ENCODE results near the gene GUCY2D. TPM values are rescaled to one million over a fixed set of nuclear protein-coding genes. Genes with fewer than 3 reads are reported as not detected.

GUCY2D gene
- total RNA-seq, 2 experiments from 2014 or later: not detected

- Histone ChIP-seq H2AFZ (ENCODE audit: low read length) (no peak overlapping the region), H3K9me2 (ENCODE audit: insufficient read depth, low read length) (no peaks in the 10 kb centered on the region), H3K4me1 (ENCODE audit: insufficient read depth, low read length, poor library complexity, severe bottlenecking) (no peaks in the 10 kb centered on the region), H3K79me2 (ENCODE audit: insufficient read depth, low read depth, low read length) (no peaks in the 10 kb centered on the region), H3K36me3 (ENCODE audit: insufficient read depth, low read length) (no peaks in the 10 kb centered on the region), H3K4me2 (ENCODE audit: low read length) (no peak overlapping the region), H4K20me1 (ENCODE audit: insufficient read depth, low read length) (no peaks in the 10 kb centered on the region), H3K27ac (ENCODE audit: low read depth, low read length, poor library complexity, severe bottlenecking) (no peak overlapping the region), H3K4me3 (ENCODE audit: low read depth, low read length, poor library complexity, severe bottlenecking) (no peak overlapping the region), H3K9me3 (ENCODE audit: low read length) (no peaks in the 10 kb centered on the region)
- DNase-seq (ENCODE audit: low spot score): no peak
- no TSS peak for BruUV-seq (replicated peaks)
- POLR2A ChIA-PET: no interaction called here
- TF ChIP-seq EZH2phosphoT487 (IDR thresholded peaks at IDR 0.05; ENCODE audit: borderline replicate concordance, low read depth, low read length): no peak
- TF ChIP-seq CTCF (conservative IDR thresholded peaks at IDR 0.05; ENCODE audit: low read length): no peak
- intact Hi-C loops (cut with micrococcal nuclease; ENCODE audit: unreplicated experiment): no loop called here
- CTCF ChIA-PET (ENCODE audit: unreplicated experiment): no interaction called here
Measured at GRCh38 chr17:7961421-7961820, 41.0 kb upstream of the GUCY2D start.

- no TSS peak for BruUV-seq (replicated peaks)
- Histone ChIP-seq H3K27ac (ENCODE audit: low read depth, low read length, poor library complexity, severe bottlenecking) (no peak overlapping the region), H4K20me1 (ENCODE audit: insufficient read depth, low read length) (no peaks in the 10 kb centered on the region), H2AFZ (ENCODE audit: low read length) (no peak overlapping the region), H3K4me3 (ENCODE audit: low read depth, low read length, poor library complexity, severe bottlenecking) (no peak overlapping the region), H3K79me2 (ENCODE audit: insufficient read depth, low read depth, low read length) (no peaks in the 10 kb centered on the region), H3K9me3 (ENCODE audit: low read length) (no peaks in the 10 kb centered on the region), H3K4me1 (ENCODE audit: insufficient read depth, low read length, poor library complexity, severe bottlenecking) (no peaks in the 10 kb centered on the region), H3K9me2 (ENCODE audit: insufficient read depth, low read length) (no peaks in the 10 kb centered on the region), H3K4me2 (ENCODE audit: low read length) (no peak overlapping the region), H3K36me3 (ENCODE audit: insufficient read depth, low read length) (no peaks in the 10 kb centered on the region)
- intact Hi-C loops (cut with micrococcal nuclease; ENCODE audit: unreplicated experiment): no loop called here
- TF ChIP-seq CTCF (conservative IDR thresholded peaks at IDR 0.05; ENCODE audit: low read length) (no peak), EZH2phosphoT487 (IDR thresholded peaks at IDR 0.05; ENCODE audit: borderline replicate concordance, low read depth, low read length) (no peak)
- DNase-seq (ENCODE audit: low spot score): no peak
- CTCF ChIA-PET (ENCODE audit: unreplicated experiment): no interaction called here
- POLR2A ChIA-PET: no interaction called here
Measured at GRCh38 chr17:7967751-7968150, 34.7 kb upstream of the GUCY2D start.

- CTCF ChIA-PET (ENCODE audit: unreplicated experiment): no interaction called here
- H3K4me2 ChIP-seq (ENCODE audit: low read length): no peak overlapping the region
- no peaks in the 10 kb centered on the region for H3K4me1 ChIP-seq (ENCODE audit: insufficient read depth, low read length, poor library complexity, severe bottlenecking)
- no peak overlapping the region for H3K27ac ChIP-seq (ENCODE audit: low read depth, low read length, poor library complexity, severe bottlenecking)
- intact Hi-C loops (cut with micrococcal nuclease; ENCODE audit: unreplicated experiment): no loop called here
- POLR2A ChIA-PET: no interaction called here
- no peaks in the 10 kb centered on the region for H4K20me1 ChIP-seq (ENCODE audit: insufficient read depth, low read length)
- H3K9me2 ChIP-seq (ENCODE audit: insufficient read depth, low read length): no peaks in the 10 kb centered on the region
- peaks cover 4% of the 10 kb centered on the region; the same call in 1 of the 2 replicates for H3K9me3 ChIP-seq (ENCODE audit: low read length)
- TF ChIP-seq CTCF (conservative IDR thresholded peaks at IDR 0.05; ENCODE audit: low read length): no peak
- H3K36me3 ChIP-seq (ENCODE audit: insufficient read depth, low read length): no peaks in the 10 kb centered on the region
- no peak overlapping the region for H2AFZ ChIP-seq (ENCODE audit: low read length)
- DNase-seq (ENCODE audit: low spot score): no peak
- no TSS peak for BruUV-seq (replicated peaks)
- no peaks in the 10 kb centered on the region for H3K79me2 ChIP-seq (ENCODE audit: insufficient read depth, low read depth, low read length)
- no peak overlapping the region for H3K4me3 ChIP-seq (ENCODE audit: low read depth, low read length, poor library complexity, severe bottlenecking)
Measured at GRCh38 chr17:7969433-7969832, 33.0 kb upstream of the GUCY2D start.

Data from OCI-LY7 (cell line).